Thoracic aorta (tissue), 2 donors: ENCODE data around the gene GFY. TPM values are rescaled to one million over a fixed set of nuclear protein-coding genes. Genes with fewer than 3 reads are reported as not detected.
A peak's percentile ranks its signal among the peaks of the same experiment; 100 is the strongest.

Experiments
- ATAC-seq: fragments of 150-250 bp; one replicate; pipeline ENCODE4 v1.8.0; 2017; ENCODE audit warnings: low read depth; ENCODE audit not compliant: insufficient number of reproducible peaks, low FRiP score
- DNase-seq: peaks from one replicate; pipeline ENCODE4 v3.0.0-alpha.2; 2020; ENCODE audit warnings: low spot score
- H3K27ac ChIP-seq, 2 donors: fragments of 200-600 bp; sonication (generic); 1 replicate in 1 of 2; 2 replicates in 1 of 2; pipeline ENCODE4 v1.5.1; 2016; ENCODE audit warnings: mild to moderate bottlenecking in 2 of 2, moderate library complexity in 2 of 2
- H3K27me3 ChIP-seq: fragments of 200-600 bp; sonication (generic); replicated peaks from 2 replicates; pipeline ENCODE4 v1.6.0; 2016; ENCODE audit warnings: mild to moderate bottlenecking; ENCODE audit not compliant: insufficient read depth
- H3K36me3 ChIP-seq: fragments of 200-600 bp; sonication (generic); one replicate; pipeline ENCODE4 v1.5.1; 2016
- H3K4me1 ChIP-seq, 2 donors: fragments of 200-600 bp; sonication (generic); 1 replicate in 1 of 2; 2 replicates in 1 of 2; pipeline versions ENCODE4 v1.5.1 to v1.6.0; 2016; ENCODE audit warnings: low read depth in 2 of 2, mild to moderate bottlenecking in 1 of 2; ENCODE audit not compliant: control insufficient read depth in 1 of 2
- H3K4me3 ChIP-seq: fragments of 200-600 bp; sonication (generic); 2 replicates; pipeline ENCODE4 v1.5.1; 2016; ENCODE audit warnings: mild to moderate bottlenecking
- H3K9me3 ChIP-seq: fragments of 200-600 bp; sonication (generic); 2 replicates; pipeline ENCODE4 v1.5.1; 2016
- CTCF ChIP-seq: fragments of 200-600 bp; sonication (generic); IDR thresholded peaks from one replicate; pipeline ENCODE4 v1.5.1; 2019; ENCODE audit warnings: antibody characterized with exemption
- total RNA-seq, 2 donors: library from RNA; depleted of rRNA; stranded (reverse); fragments of >200 nt; gene quantifications; one replicate each; pipeline versions ENCODE4 v1.1.0 to v1.2.3, GENCODE V29; 2016

The GFY gene
- total RNA-seq, 2 donors from 2014 or later: not detected

DNA sequence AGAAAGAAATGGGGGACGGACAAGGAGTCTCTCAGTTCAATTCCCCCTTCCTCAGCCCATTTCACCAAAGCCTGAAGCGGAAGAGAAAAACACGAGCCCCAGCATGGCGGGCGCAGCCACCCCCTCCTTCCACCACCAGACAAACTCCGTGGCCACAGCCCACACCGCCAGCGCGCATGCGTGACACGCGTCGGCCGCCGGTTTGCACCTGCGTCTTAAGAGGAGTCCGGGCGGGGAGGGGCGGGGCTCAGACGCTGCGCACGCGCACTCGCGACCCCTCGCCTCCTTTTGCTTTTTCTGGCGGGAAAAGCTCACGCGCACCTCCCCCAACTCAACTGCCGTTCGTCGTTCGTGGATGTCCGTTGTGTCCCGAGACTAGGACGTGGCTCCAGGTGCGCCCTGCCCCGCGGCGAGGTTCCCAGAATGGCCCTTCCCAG lies 37.2 kb upstream of the GFY start, which contains the start of gene KASH5:
KASH5 (plus strand) TSS at position 314 of the 437 bp plus-strand sequence. CDS start 2,635 bp downstream, outside the sequence.
- Histone ChIP-seq H3K36me3 (no peaks in the 10 kb centered on the region), H3K27me3 (no peaks in the 10 kb centered on the region), H3K4me1 (no peaks in the 10 kb centered on the region), H3K27ac (no peak within 1 kb of the TSS), H3K9me3 (peaks cover 1% of the 10 kb centered on the region), H3K4me3 (peak within 1 kb of the TSS; percentile 56)
- no peak for TF ChIP-seq CTCF
- DNase-seq (no peak), ATAC-seq (no peak)

DNA sequence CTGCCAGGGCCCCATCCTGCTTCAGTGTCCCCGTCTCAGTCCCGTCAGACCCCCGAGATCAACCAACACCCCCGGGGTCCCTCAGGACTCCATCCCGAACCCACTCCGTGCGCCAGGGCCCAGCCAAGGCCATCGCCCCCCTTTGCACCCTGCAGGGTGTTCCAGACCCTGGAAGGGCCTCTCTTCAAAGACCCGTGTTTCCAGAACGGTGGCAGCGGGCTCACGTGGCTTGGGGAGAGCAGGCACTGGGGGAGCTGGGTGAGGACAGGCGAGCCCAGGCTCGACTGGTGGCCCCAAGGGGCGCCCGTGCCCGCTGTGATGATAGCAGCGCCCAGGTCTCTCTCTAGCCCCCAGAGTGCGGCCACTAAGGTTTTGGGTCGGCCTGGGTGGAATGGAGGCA lies 35.8 kb upstream of the GFY start:
- Histone ChIP-seq H3K36me3 (no peaks in the 10 kb centered on the region), H3K27me3 (no peaks in the 10 kb centered on the region), H3K27ac (no peak overlapping the region), H3K4me1 (no peaks in the 10 kb centered on the region), H3K9me3 (no peaks in the 10 kb centered on the region), H3K4me3 (no peak overlapping the region)
- no peak for TF ChIP-seq CTCF
- ATAC-seq: no peak
- DNase-seq: no peak

GRCh38 chr19:49390131-49390928 lies 34.9 kb upstream of the GFY start:
- no peak for DNase-seq
- Histone ChIP-seq H3K4me1 (no peaks in the 10 kb centered on the region), H3K27ac (no peak overlapping the region), H3K36me3 (no peaks in the 10 kb centered on the region), H3K9me3 (no peaks in the 10 kb centered on the region), H3K27me3 (no peaks in the 10 kb centered on the region), H3K4me3 (no peak overlapping the region)
- TF ChIP-seq CTCF: no peak
- no peak for ATAC-seq

DNA sequence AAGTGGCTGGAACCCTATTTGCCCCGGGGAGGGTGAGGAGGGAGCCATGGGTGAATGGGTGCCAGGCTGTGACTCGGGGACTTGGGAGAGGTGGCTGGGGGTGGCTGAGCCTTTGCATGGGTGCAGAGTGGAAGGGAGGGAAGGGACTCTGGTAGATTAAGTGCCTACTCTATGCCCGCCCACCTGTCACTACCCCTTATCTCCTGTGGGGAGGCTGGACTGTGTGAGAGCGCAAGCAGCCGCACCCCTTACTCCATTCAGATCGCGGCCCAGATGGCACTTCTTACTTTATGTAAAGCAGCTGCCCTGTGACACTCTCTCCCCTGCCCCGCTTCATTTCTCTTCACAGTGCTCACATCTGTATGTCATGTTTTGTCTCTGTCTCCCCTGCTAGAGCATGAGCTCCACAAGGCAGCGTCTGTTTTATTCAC lies 34.2 kb upstream of the GFY start:
- ATAC-seq: no peak
- Histone ChIP-seq H3K36me3 (no peaks in the 10 kb centered on the region), H3K9me3 (no peaks in the 10 kb centered on the region), H3K4me3 (no peak overlapping the region), H3K27ac (no peak overlapping the region), H3K4me1 (no peaks in the 10 kb centered on the region), H3K27me3 (no peaks in the 10 kb centered on the region)
- no peak for DNase-seq
- TF ChIP-seq CTCF: no peak

GRCh38 chr19:49391581-49392399 lies 33.4 kb upstream of the GFY start:
- H3K36me3 ChIP-seq: no peaks in the 10 kb centered on the region
- no peaks in the 10 kb centered on the region for H3K9me3 ChIP-seq
- no peak for ATAC-seq
- DNase-seq: no peak
- no peaks in the 10 kb centered on the region for H3K4me1 ChIP-seq
- peak; percentile 69 for TF ChIP-seq CTCF
- no peaks in the 10 kb centered on the region for H3K27me3 ChIP-seq
- H3K4me3 ChIP-seq: no peak overlapping the region
- H3K27ac ChIP-seq: no peak overlapping the region
